Activated naive CD4-positive, alpha-beta T cell treated with anti-CD3 and anti-CD28 coated beads, Interleukin-2, amount 50 U/mL, for 72 hours (primary cell): ENCODE data around the gene ZNF292. TPM values are rescaled to one million over a fixed set of nuclear protein-coding genes. Genes with fewer than 3 reads are reported as not detected.
"Not testable (repeated sequence)": the region's sequence is repeated elsewhere in the genome, so short reads cannot be mapped to it uniquely, and the experiment has no call there.

Experiments
- ATAC-seq, 2 donors: fragments of 150-1000 bp; cut with Tn5 transposase; 2 replicates each; pipeline ENCODE4 v1.10.0; 2021; ENCODE audit warnings: mild to moderate bottlenecking in 2 of 2, moderate library complexity in 2 of 2
- DNase-seq, 2 donors: peaks; one replicate each; pipeline ENCODE4 v3.0.0; 2021 to 2022; ENCODE audit warnings: low spot score in 2 of 2
- H3K27ac Mint-ChIP-seq, 2 donors: one replicate each; pipeline ENCODE4 v1.8.0; 2022; ENCODE audit warnings: mild to moderate bottlenecking in 2 of 2, mixed read lengths in 2 of 2
- H3K36me3 Mint-ChIP-seq, 2 donors: one replicate each; pipeline ENCODE4 v1.8.0; 2022; ENCODE audit warnings: mixed read lengths in 2 of 2
- H3K9me3 Mint-ChIP-seq, 2 donors: one replicate each; pipeline ENCODE4 v1.8.0; 2022; ENCODE audit warnings: mixed read lengths in 2 of 2
- total RNA-seq, 2 donors: library from RNA; stranded (reverse); gene quantifications; one replicate each; pipeline ENCODE4 v1.2.3, GENCODE V29; 2022

Gene ZNF292
- total RNA-seq, 2 donors from 2014 or later = 57.0 to 100.0 TPM

DNA sequence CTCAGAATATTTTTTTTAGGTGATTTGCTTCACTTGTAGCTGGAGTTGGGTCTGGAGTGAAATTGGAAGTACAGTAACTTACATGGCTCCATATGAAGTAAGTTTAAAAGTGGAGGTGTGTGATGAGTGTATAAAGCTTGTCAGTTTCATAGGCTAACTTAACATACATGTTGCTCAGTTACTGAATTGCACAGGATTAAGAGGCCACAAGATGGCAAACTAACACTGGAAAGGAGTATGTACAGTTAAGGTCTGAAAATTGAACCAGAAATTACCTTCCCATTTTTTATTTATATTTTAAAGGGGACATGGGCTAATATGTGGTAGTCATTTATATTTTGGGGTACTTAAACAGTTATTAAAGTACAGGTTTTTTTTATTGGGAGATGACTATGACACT is 121.8 kb downstream of the ZNF292 start:
- Mint-ChIP-seq H3K9me3 (peaks cover 3 to 4% of the 10 kb centered on the region in 2 donors), H3K36me3 (no peaks in the 10 kb centered on the region), H3K27ac (no peak overlapping the region)
- ATAC-seq = peak in 1 of 2 donors; percentile 23
- no peak for DNase-seq

DNA sequence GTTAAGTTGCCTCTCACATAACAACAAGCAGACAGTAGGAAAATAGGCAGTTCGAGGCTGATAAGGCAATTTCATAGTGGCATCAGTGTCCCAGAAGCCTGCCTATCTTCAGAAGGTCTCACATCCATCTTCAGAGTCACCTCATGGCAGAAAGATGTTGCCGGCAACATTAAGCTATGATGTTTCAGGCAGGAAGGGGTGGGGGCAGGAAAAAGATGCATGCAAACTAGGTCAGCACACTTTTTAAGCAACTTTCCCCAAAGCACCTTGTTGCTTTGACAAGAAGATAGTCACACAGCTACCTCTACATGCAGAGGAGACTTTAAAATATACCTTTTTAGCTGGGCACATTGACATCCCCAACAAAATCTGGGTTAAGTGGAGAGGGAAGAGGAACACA is 123.8 kb downstream of the ZNF292 start:
- Mint-ChIP-seq H3K9me3 (no peaks in the 10 kb centered on the region), H3K27ac (peak overlapping the region in 1 of 2 donors; percentile 67), H3K36me3 (no peaks in the 10 kb centered on the region)
- DNase-seq = no peak
- no peak for ATAC-seq

DNA sequence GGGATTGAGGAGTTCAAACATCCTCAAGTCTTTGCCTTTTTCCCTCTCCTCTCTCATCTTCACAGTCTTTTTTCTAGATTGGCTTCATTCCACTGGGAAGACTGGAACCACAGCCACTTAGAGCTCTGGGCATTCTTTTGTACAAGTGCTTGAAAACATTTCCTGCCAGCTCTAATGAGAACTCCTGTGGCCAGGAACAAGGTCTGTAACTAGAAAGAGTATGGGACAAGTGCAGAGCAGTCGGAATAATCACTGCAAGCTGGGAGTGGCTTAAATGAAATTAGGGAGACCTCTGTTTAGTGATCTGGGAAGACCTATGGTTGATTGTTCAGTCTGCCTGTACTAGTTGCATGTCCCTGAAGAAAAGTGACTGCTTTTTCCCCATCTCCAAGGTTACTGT is 126.1 kb downstream of the ZNF292 start:
- no peak for DNase-seq
- no peak overlapping the region for H3K27ac Mint-ChIP-seq

DNA sequence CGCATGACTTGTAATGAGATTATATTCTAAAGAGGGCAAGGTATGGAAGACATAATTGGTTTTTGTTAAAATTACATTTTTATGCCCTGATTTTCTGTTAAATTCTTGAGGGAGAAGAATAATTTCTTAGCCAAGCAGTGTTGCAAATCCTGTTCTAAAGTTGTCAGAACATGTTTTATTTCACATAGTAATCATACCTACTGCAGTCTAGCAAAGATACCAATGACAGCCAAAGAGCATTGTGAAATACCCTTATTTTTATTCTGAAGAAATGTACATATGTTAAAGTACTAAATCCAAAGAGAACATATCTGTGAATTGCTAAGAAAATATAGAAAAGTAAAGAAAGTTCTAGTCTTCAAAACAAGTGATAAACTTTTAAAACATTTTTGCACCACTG is 127.4 kb downstream of the ZNF292 start:
- no peak for DNase-seq
- ATAC-seq = no peak
- no peak overlapping the region for H3K27ac Mint-ChIP-seq
- H3K9me3 Mint-ChIP-seq = no peaks in the 10 kb centered on the region
- no peaks in the 10 kb centered on the region for H3K36me3 Mint-ChIP-seq

More for the DNA sequence above, 126.1 kb downstream of the ZNF292 start:
- peak in 1 of 2 donors; percentile 18 for ATAC-seq
- Mint-ChIP-seq H3K36me3 (no peaks in the 10 kb centered on the region), H3K9me3 (no peaks in the 10 kb centered on the region)

DNA sequence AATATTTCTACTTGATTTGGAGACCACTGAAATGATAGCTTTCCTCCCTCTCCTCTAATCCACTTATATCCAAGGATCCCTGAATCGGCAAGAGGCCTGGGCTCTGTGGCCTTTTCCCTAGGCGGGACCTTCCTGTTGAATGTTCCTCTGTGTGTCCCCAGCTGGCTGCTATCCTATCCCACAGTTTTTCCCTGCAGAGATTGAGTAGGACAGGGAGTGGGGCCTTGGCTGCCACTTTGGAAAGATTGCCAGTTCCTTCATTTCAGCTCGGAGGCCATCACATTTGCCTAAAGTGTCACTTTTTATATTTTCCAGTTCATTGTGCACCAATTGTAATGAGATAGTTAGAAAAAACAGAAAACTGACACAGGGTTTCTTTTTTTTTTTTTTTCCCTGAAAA is 128.1 kb downstream of the ZNF292 start:
- H3K9me3 Mint-ChIP-seq = no peaks in the 10 kb centered on the region
- no peaks in the 10 kb centered on the region for H3K36me3 Mint-ChIP-seq
- no peak for DNase-seq
- H3K27ac Mint-ChIP-seq = no peak overlapping the region
- ATAC-seq = no peak

DNA sequence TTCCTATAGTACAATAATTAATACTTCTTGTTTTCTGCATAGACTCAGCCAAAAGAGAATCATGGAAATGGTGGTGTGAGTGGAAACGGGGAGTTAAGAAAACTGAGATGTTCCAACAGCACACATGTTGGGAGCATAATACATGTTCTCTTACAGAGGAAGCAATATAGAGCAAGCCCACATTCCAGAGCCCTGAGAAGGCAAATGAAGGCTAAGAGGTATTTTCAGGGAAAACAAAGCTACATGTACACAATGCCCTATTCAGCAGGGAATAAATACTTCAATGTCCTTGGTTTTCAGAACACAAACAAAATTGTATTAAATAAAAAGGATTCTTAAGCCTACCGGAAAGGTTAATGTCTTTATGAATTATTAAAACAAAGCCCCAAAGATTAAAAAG is 131.9 kb downstream of the ZNF292 start:
- H3K9me3 Mint-ChIP-seq = no peaks in the 10 kb centered on the region
- no peaks in the 10 kb centered on the region for H3K36me3 Mint-ChIP-seq
- ATAC-seq (no peak), DNase-seq (no peak)
- no peak overlapping the region for H3K27ac Mint-ChIP-seq

DNA sequence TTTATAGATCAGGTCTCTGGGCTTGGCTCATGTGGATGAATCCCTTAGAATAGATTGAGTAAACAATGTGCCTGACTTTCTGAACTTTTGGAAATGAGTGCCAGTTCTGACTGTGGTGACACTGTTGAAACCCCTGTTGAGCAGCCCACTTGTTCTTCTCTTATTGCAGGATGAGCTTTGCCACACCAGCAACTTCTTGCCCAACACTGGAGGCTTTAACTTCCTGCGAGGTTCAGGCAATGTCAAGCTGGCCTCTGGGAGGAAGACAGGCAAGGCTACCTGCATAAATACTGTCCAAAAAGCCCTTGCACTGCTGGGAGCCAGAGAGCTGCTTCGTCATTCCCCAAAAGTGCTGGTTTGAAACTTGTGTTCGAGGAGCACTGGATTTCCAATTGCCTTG is 134.2 kb downstream of the ZNF292 start:
- ATAC-seq (no peak), DNase-seq (no peak)
- no peaks in the 10 kb centered on the region for H3K9me3 Mint-ChIP-seq
- H3K36me3 Mint-ChIP-seq = no peaks in the 10 kb centered on the region
- no peak overlapping the region for H3K27ac Mint-ChIP-seq

DNA sequence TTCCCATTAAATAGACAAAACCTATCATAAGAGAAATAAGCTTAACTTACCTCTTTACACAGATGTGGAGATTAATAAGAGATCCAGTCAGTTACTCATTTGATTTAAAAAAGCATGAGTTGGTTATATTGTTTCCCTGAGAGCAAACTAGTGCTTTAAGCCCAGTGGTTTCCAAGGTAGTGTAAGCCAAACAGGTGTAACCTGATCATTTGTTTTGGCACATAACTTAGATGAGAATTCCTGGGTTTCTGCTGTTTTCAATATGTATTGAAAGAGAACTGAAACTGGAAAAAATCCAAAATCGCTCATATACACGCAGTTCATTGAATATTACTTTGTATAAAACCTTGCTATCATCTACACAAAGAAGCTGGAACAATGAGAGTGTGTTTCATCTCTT is 136.5 kb downstream of the ZNF292 start:
- no peak overlapping the region for H3K27ac Mint-ChIP-seq
- no peaks in the 10 kb centered on the region for H3K9me3 Mint-ChIP-seq
- ATAC-seq (no peak), DNase-seq (no peak)
- no peaks in the 10 kb centered on the region for H3K36me3 Mint-ChIP-seq

DNA sequence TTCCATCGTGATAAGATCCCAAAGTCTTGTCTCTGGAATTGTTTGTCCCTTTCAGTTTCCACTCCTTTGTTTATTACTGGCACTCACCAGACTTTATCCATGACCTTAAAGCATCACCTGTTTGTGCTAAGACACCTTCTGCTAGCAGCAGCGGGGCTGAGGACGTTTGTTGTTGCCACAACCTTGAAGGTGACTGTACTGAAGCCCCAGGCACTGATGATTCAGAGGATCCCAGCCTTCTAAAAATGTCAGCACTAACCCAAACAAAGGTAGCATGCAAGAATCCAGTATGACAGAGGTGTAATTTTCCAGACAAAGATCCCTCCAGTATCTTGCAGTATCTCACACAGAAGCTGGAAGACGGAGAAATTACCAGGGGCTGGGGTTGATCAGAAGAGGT is 138.2 kb downstream of the ZNF292 start:
- Mint-ChIP-seq H3K27ac (no peak overlapping the region), H3K9me3 (no peaks in the 10 kb centered on the region), H3K36me3 (no peaks in the 10 kb centered on the region)
- DNase-seq (no peak), ATAC-seq (no peak)

DNA sequence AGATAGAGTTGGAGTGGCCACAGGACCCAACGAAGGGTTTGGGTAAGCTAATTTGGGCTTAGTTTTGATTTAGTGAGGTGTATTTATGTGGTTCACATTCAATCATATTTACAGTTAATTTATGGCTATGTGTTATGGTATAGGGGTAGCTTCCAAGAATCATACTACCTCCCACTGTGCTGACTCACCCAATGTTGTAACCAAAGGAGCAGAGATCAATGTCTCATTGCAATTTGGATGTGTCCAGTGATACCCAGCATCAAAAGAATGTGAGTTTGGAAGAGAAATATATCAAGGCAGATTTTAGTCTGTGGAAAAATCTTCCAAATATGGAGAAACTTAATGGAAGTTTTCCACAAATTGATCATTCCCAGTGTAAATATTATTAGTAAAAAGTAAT is 141.8 kb downstream of the ZNF292 start:
- peaks cover 1% of the 10 kb centered on the region in 2 donors for H3K9me3 Mint-ChIP-seq
- H3K36me3 Mint-ChIP-seq = peaks cover 2 to 6% of the 10 kb centered on the region in 2 donors
- H3K27ac Mint-ChIP-seq = no peak overlapping the region
- ATAC-seq (no peak), DNase-seq (no peak)

DNA sequence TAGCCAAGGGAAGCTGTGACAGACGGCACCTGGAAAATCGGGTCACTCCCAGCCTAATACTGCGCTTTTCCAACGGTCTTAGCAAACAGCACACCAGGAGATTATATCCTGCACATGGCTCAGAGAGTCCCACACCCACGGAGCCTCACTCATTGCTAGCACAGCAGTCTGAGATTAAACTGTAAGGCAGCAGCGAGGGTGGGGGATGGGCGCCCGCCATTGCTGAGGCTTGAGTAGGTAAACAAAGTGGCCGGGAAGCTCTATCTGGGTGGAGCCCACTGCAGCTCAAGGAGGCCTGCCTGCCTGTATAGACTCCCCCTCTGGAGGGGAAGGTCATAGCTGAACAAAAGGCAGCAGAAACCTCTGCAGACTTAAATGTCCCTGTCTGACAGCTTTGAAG is 145.9 kb downstream of the ZNF292 start:
- Mint-ChIP-seq H3K36me3 (peaks cover 14 to 29% of the 10 kb centered on the region in 2 donors), H3K9me3 (peaks cover 10 to 14% of the 10 kb centered on the region in 2 donors)
- not testable (repeated sequence) for ATAC-seq, DNase-seq, H3K27ac Mint-ChIP-seq

DNA sequence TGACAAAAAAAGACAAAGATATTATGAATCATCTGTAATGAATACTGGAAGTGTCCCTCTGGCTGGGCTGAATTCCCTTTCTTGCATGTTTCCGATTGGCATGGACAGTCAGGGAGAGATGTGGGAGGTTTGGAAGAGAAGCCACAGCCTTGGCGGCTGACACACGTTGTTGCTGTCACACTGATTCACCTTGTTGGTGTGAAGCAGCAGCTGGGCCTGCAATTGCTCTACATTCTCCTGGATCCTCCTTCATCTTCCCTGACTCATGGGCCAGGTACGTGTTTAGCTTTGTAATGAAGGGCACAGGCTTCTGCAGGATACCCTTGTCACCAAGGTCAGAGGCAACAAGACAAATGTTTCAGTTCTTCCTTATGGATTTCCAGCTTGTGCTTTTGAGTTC is 153.6 kb downstream of the ZNF292 start:
- Mint-ChIP-seq H3K9me3 (peaks cover 1 to 3% of the 10 kb centered on the region in 2 donors), H3K36me3 (peaks cover 4 to 7% of the 10 kb centered on the region in 2 donors), H3K27ac (no peak overlapping the region)
- DNase-seq (no peak), ATAC-seq (no peak)

DNA sequence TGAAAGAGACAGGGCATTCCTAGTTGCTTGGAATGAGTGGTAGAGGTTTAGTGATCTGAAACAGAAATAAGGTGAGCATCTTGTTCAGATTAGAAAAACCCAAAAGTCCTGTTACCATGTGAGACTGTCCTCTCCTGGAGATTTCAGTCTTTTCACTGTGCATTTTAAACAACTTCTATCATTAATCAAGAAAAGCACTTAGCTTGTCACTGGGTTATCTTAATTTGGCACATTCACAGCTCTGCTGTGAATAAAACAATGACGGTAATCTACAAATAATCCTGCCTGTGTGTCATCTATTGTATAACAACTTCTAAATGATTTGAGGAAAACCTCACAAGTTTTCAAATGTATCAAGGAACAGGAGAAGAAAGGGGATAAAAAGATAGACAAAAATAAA is 157.5 kb downstream of the ZNF292 start:
- no peak for DNase-seq
- no peak overlapping the region for H3K27ac Mint-ChIP-seq

More for the DNA sequence above, 157.5 kb downstream of the ZNF292 start:
- Mint-ChIP-seq H3K9me3 (no peaks in the 10 kb centered on the region), H3K36me3 (no peaks in the 10 kb centered on the region)
- ATAC-seq = no peak

Other genes with a start within 250 kb of the ZNF292 start
- not detected for gene HTR1E, start 218.0 kb upstream of the ZNF292 start, total RNA-seq
- not detected for gene CGA, start 60.5 kb upstream of the ZNF292 start, total RNA-seq
- gene SMIM8, start 167.0 kb downstream of the ZNF292 start, total RNA-seq = 10 to 100 TPM in 1 of 2 donors, 1 to 10 TPM in 1; 3.1 to 10.9 TPM
- gene GJB7, start 173.7 kb downstream of the ZNF292 start, total RNA-seq = not detected
- 1 to 10 TPM in 1 of 2 donors, under 1 TPM in 1; 0.64 to 2.7 TPM for gene C6orf163, start 189.2 kb downstream of the ZNF292 start, total RNA-seq